Karpas-422 (cell line): ENCODE results near the gene PAFAH2. TPM values are rescaled to one million over a fixed set of nuclear protein-coding genes. Genes with fewer than 3 reads are reported as not detected.

Source experiments
- DNase-seq: peaks from one replicate; pipeline ENCODE4 v3.0.0-alpha.2; 2015
- H2AFZ ChIP-seq: fragments of 200-600 bp; sonication (generic); 2 replicates; pipeline ENCODE4 v1.6.1; 2014; ENCODE audit warnings: antibody characterized with exemption, low read length, mixed read lengths
- H3K27ac ChIP-seq: fragments of 200-600 bp; sonication (generic); 2 replicates; pipeline ENCODE4 v1.5.1; 2014; ENCODE audit warnings: mild to moderate bottlenecking, low read length, moderate library complexity
- H3K27me3 ChIP-seq: fragments of 200-600 bp; sonication (generic); 2 replicates; pipeline ENCODE4 v1.6.1; 2014; ENCODE audit warnings: low read length, mixed read lengths
- H3K36me3 ChIP-seq: fragments of 200-600 bp; sonication (generic); 2 replicates; pipeline ENCODE4 v1.6.1; 2014; ENCODE audit warnings: low read length, mixed read lengths; ENCODE audit not compliant: insufficient read depth
- H3K4me1 ChIP-seq: fragments of 200-600 bp; sonication (generic); 2 replicates; pipeline ENCODE4 v1.6.1; 2014; ENCODE audit warnings: mild to moderate bottlenecking, low read length, mixed read lengths
- H3K4me2 ChIP-seq: fragments of 200-600 bp; sonication (generic); 2 replicates; pipeline ENCODE4 v1.6.1; 2014; ENCODE audit warnings: low read length, low read depth, mild to moderate bottlenecking; ENCODE audit not compliant: poor library complexity, severe bottlenecking
- H3K4me3 ChIP-seq: fragments of 200-600 bp; sonication (generic); 2 replicates; pipeline ENCODE4 v1.5.1; 2014; ENCODE audit warnings: mild to moderate bottlenecking, antibody characterized with exemption, low read length, mixed read lengths
- H3K79me2 ChIP-seq: fragments of 200-600 bp; sonication (generic); 2 replicates; pipeline ENCODE4 v1.6.1; 2014; ENCODE audit warnings: mild to moderate bottlenecking, low read length, mixed read lengths
- H3K9ac ChIP-seq: fragments of 200-600 bp; sonication (generic); 2 replicates; pipeline ENCODE4 v1.6.0; 2014; ENCODE audit warnings: low read length
- H3K9me2 ChIP-seq: fragments of 200-600 bp; sonication (generic), shearing (Covaris generic); replicated peaks from 2 replicates; pipeline ENCODE4 v1.6.0; 2014; ENCODE audit warnings: mild to moderate bottlenecking, low read length, moderate library complexity; ENCODE audit not compliant: insufficient read depth
- H3K9me3 ChIP-seq: fragments of 300-700, 200-600 bp; sonication (generic); 2 replicates; pipeline ENCODE4 v1.6.1; 2014; ENCODE audit warnings: low read length, mixed read lengths
- H4K20me1 ChIP-seq: fragments of 200-600 bp; sonication (generic); 2 replicates; pipeline ENCODE4 v1.6.1; 2014; ENCODE audit warnings: mild to moderate bottlenecking, antibody characterized with exemption, low read length, low read depth; ENCODE audit not compliant: insufficient read depth
- total RNA-seq: library from RNA; depleted of rRNA; stranded (reverse); fragments of >200 nt; shearing (Covaris generic); gene quantifications from 2 replicates; pipeline ENCODE4 v1.2.3, GENCODE V29; 2014; ENCODE audit warnings: low replicate concordance

PAFAH2 gene
- total RNA-seq, 1 experiment from 2014 or later, result 1.6 TPM

- Histone ChIP-seq H2AFZ (no peak overlapping the region), H3K27ac (no peak overlapping the region), H3K4me2 (no peak overlapping the region), H3K79me2 (no peaks in the 10 kb centered on the region), H3K4me1 (no peaks in the 10 kb centered on the region), H4K20me1 (no peaks in the 10 kb centered on the region), H3K9me2 (no peaks in the 10 kb centered on the region), H3K27me3 (no peaks in the 10 kb centered on the region), H3K9ac (no peak overlapping the region), H3K9me3 (no peaks in the 10 kb centered on the region), H3K36me3 (no peaks in the 10 kb centered on the region), H3K4me3 (no peak overlapping the region)
- no peak for DNase-seq
These were observed 30.0 kb upstream of the PAFAH2 start for GRCh38 chr1:26027716-26028489.

DNA sequence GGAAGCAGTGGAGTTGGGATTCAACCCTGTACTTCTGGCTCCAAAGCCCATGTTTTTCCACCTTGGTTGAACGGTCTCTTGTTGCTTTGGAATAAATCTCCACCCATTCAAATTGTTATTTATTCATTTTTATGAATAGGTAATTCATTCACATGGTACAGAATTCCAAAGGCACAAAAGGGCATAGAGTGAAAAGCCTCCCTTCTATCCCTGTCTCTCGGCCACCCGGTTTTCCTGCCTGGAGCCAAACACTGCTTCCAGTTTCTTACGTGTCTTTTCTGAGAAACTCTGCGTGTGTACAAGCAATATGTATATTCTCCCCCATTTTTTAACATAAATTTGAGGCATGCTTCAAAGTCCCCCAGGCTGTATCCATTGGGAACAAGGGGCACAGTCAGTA is 27.7 kb upstream of the PAFAH2 start:
- Histone ChIP-seq H3K27ac (no peak overlapping the region), H4K20me1 (no peaks in the 10 kb centered on the region), H3K36me3 (no peaks in the 10 kb centered on the region), H3K4me3 (no peak overlapping the region), H3K4me2 (no peak overlapping the region), H3K9me3 (no peaks in the 10 kb centered on the region), H3K4me1 (no peaks in the 10 kb centered on the region), H2AFZ (no peak overlapping the region), H3K9ac (no peak overlapping the region), H3K9me2 (no peaks in the 10 kb centered on the region), H3K27me3 (no peaks in the 10 kb centered on the region), H3K79me2 (no peaks in the 10 kb centered on the region)
- DNase-seq, result no peak

DNA sequence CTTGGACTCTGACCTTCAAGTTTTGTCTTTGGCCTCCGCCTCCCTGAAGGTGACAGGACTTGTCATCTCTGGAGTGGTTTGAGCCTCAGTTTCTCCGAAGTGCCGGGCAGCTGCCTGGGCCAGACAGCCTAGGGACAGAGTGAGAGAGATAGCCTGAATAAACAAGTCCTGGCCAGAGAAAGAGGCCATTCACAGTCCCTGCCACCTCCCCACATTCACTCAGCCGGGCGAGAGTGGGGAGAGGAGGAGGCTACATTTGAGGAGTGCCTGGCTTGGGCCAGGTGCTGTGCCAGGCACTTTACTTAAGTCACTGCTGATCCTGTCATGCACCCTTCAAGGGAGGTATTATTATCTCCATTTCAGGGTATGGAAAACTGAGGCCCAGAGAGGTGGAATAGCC is 27.2 kb upstream of the PAFAH2 start:
- Histone ChIP-seq H2AFZ (no peak overlapping the region), H3K36me3 (no peaks in the 10 kb centered on the region), H3K27ac (no peak overlapping the region), H3K79me2 (no peaks in the 10 kb centered on the region), H3K4me3 (no peak overlapping the region), H3K9me2 (no peaks in the 10 kb centered on the region), H4K20me1 (no peaks in the 10 kb centered on the region), H3K4me2 (no peak overlapping the region), H3K9me3 (no peaks in the 10 kb centered on the region), H3K4me1 (no peaks in the 10 kb centered on the region), H3K9ac (no peak overlapping the region), H3K27me3 (no peaks in the 10 kb centered on the region)
- DNase-seq, result no peak

DNA sequence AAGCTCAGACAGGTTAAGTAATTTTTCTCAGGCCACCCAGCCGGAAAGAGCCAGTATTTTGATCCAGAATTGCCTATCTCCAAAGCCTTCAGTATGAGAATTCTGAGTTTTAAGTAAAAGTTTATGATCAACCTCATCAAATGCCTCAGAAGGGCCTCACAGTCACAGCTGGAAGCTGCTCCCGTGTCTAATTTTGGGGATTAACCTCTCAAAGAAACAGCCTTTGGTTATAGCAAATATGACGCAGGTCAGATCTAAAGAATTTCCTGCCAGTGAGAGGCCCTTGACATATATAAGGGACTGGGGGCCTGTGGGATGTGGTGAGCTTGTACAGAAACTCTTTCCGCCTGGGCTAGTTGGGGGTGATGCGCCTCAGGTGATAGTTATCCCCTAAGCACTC is 26.0 kb upstream of the PAFAH2 start:
- DNase-seq, result no peak
- Histone ChIP-seq H3K4me2 (no peak overlapping the region), H3K4me3 (no peak overlapping the region), H3K4me1 (no peaks in the 10 kb centered on the region), H3K9me3 (no peaks in the 10 kb centered on the region), H2AFZ (no peak overlapping the region), H3K27me3 (no peaks in the 10 kb centered on the region), H3K27ac (no peak overlapping the region), H3K79me2 (no peaks in the 10 kb centered on the region), H3K9me2 (no peaks in the 10 kb centered on the region), H3K36me3 (no peaks in the 10 kb centered on the region), H3K9ac (no peak overlapping the region), H4K20me1 (no peaks in the 10 kb centered on the region)

DNA sequence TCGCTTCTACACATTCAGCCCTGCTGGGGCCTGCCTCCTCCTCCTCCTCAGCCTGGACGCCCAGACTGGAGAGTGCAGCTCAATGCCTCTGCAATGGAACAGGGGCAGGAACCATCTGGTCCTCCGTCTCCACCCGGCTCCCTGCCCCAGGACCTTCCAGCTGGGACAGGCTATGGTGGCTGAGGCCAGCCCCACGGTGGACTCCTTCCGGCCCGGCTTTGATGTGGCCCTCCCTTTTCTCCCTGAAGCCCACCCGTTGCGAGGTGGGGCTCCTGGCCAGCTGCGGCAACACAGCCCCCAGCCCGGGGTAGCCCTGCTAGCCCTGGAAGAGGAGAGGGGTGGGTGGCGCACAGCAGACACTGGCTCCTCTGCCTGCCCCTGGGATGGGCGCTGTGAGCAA is 25.1 kb upstream of the PAFAH2 start:
- H3K36me3 ChIP-seq, result no peaks in the 10 kb centered on the region
- H2AFZ ChIP-seq, result no peak overlapping the region
- H3K9me2 ChIP-seq, result no peaks in the 10 kb centered on the region
- no peak overlapping the region for H3K4me2 ChIP-seq
- H3K9me3 ChIP-seq, result no peaks in the 10 kb centered on the region
- H3K4me3 ChIP-seq, result no peak overlapping the region
- no peak overlapping the region for H3K27ac ChIP-seq
- H3K27me3 ChIP-seq, result no peaks in the 10 kb centered on the region
- H4K20me1 ChIP-seq, result no peaks in the 10 kb centered on the region
- no peaks in the 10 kb centered on the region for H3K79me2 ChIP-seq
- H3K4me1 ChIP-seq, result no peaks in the 10 kb centered on the region
- no peak overlapping the region for H3K9ac ChIP-seq
- DNase-seq, result no peak

GRCh38 chr1:26022404-26022779 is 24.5 kb upstream of the PAFAH2 start:
- Histone ChIP-seq H3K9me2 (no peaks in the 10 kb centered on the region), H3K4me2 (no peak overlapping the region), H4K20me1 (no peaks in the 10 kb centered on the region), H3K4me3 (no peak overlapping the region), H2AFZ (no peak overlapping the region), H3K27ac (no peak overlapping the region), H3K9me3 (no peaks in the 10 kb centered on the region), H3K27me3 (no peaks in the 10 kb centered on the region), H3K36me3 (no peaks in the 10 kb centered on the region), H3K4me1 (no peaks in the 10 kb centered on the region), H3K9ac (no peak overlapping the region), H3K79me2 (no peaks in the 10 kb centered on the region)
- no peak for DNase-seq

- Histone ChIP-seq H3K36me3 (no peaks in the 10 kb centered on the region), H3K4me1 (no peaks in the 10 kb centered on the region), H3K9ac (no peak within 1 kb of the TSS), H3K27ac (no peak within 1 kb of the TSS), H3K9me2 (no peaks in the 10 kb centered on the region), H3K4me3 (no peak within 1 kb of the TSS), H3K27me3 (no peaks in the 10 kb centered on the region), H2AFZ (no peak within 1 kb of the TSS), H3K79me2 (no peaks in the 10 kb centered on the region), H4K20me1 (no peaks in the 10 kb centered on the region), H3K9me3 (no peaks in the 10 kb centered on the region), H3K4me2 (no peak within 1 kb of the TSS)
- no peak for DNase-seq
These were observed 24.0 kb upstream of the PAFAH2 start, which contains the start of gene EXTL1 for GRCh38 chr1:26021647-26022403. Gene EXTL1, plus strand, starts transcription at chr1:26021775. Its CDS starts 872 bp downstream, at chr1:26022647.

DNA sequence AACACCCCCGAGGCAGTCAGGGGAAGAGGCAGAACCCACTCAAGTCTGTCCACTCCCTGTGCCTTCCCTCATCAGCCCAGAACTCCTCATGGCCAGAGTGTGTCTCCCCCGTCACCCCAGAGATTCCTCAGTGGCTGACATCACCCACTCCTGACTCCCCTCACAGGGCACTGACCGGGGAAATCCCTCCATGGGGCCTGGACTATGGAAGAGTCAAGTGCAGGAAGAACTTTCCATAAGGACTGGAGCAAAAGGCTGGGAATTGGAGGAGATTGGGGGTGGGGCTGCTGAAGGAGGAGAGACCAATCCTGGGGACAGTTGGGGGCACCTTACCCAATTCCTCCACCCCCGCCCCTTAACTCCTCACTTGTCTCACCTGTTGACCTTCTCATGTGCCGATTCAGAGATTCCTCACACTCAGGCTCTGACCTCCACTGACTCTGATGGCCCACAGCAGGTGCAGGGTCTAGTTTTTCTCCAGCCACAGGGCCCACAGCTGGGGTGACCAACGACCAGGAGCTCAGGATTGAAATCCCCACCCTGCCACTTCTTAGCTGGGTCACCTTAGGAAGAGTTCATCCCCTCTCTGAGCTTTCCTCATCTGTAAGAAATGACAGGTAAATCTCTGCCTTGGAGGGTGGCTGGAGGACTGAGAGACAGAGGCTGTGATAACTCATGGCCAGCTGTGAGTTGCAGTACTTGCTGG is 23.2 kb upstream of the PAFAH2 start:
- Histone ChIP-seq H3K9me2 (no peaks in the 10 kb centered on the region), H2AFZ (no peak overlapping the region), H3K79me2 (no peaks in the 10 kb centered on the region), H3K27me3 (no peaks in the 10 kb centered on the region), H3K9ac (no peak overlapping the region), H3K4me2 (no peak overlapping the region), H3K27ac (no peak overlapping the region), H4K20me1 (no peaks in the 10 kb centered on the region), H3K9me3 (no peaks in the 10 kb centered on the region), H3K4me3 (no peak overlapping the region), H3K36me3 (no peaks in the 10 kb centered on the region), H3K4me1 (no peaks in the 10 kb centered on the region)
- no peak for DNase-seq
